ENCODE measurements around the gene ADA.
"Not testable (repeated sequence)": the region's sequence is repeated elsewhere in the genome, so short reads cannot be mapped to it uniquely, and the experiment has no call there.

Gene ADA

DNA sequence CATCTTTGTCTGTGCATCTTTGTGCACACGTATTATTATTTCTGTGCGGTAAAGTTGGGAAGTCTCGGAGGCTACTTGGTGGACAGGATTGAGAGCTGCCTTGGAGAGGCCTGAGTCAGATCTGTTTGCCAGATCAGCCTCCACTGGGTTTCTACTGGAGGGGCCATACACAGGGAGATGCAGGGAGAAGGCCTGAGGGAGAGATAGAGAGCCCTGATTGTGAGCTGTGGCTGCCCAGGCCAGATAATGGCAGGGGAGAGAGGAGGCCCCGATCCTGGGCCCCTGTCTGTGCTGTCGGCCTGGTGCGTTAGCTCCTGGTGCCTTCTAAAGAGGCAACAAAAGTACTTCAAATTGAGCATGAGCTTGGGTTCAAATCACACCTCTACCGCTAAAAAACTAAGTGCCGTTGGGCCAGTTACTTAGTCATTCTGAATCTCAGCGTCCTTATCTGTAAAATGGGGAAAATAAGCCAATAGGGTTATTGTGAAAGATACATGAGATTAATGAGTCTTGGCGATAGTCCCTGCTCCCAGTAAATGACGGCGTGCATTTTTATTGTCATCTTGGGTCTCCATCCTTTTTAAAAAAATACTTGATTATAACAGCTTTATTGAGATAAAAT, 27.6 kb upstream of the ADA start:
- no peak for DNase-seq (ENCODE audit: low spot score)

- no peak for DNase-seq (ENCODE audit: low spot score)
Observed at GRCh38 chr20:44678242-44678641, 26.7 kb upstream of the ADA start.

- DNase-seq (ENCODE audit: low spot score), result not testable (repeated sequence)
Observed at GRCh38 chr20:44672318-44672902, 20.9 kb upstream of the ADA start.

DNA sequence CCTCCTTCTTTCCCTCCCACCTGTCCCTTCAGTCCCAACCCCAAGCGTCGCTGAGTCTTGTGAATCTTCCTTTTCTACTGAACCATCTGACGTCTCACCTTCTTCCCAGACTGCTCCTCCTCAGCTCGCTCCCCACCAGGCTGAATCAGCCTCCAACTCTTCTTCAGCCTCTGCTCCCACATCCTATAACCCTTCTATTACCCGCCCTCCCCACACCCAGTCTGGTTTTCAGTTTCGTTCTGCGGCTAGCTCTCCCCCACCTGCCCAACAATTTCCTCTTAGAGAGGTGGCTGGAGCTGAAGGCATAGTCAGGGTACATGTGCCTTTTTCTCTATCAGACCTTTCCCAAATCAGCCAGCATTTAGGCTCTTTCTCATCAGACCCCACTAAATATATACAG, 20.0 kb upstream of the ADA start:
- DNase-seq (ENCODE audit: low spot score), result not testable (repeated sequence)

GRCh38 chr20:44670851-44671250, 19.4 kb upstream of the ADA start:
- not testable (repeated sequence) for DNase-seq (ENCODE audit: low spot score)

- DNase-seq (ENCODE audit: low spot score), result no peak
Observed at GRCh38 chr20:44666066-44666465, 14.6 kb upstream of the ADA start.

DNA sequence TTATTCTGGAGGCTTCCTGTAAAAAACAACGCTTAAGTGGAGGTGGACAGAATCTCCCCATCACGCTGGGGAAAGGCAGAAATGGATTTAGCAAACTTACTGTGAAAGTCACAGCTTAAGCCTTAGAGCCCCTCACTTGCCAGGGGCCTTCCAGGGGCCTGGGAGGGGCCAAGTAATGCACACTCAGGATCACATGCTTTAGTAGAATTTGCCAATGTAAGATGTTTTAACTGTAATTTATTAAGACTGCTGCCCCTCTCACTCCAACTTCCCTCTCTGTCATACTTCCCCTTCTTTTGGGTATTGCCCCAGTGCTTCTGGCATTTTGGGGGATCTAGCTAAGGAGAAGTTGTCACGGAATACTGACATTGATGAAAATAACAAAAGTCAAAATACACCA, 12.6 kb upstream of the ADA start:
- DNase-seq (ENCODE audit: low spot score), result no peak

DNA sequence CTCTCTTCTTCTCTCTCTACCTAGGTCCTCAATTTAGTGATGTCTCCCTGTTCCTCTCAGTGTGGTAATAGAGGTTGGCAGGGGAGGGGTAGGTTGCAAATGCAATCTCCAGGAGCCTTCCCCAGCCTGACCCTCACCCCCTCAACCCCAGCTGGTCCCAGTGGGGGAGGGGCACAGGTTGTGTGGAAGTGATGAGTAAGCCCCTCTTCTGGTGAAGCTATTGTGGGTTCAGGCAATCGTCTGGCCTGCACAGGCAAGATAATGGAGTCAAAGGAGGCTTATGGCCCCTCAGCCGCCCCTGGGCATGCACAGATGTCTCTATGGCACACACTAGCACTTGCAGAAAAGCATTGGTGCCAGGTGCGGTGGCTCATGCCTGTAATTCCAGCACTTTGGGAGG, 10.8 kb upstream of the ADA start:
- DNase-seq (ENCODE audit: low spot score), result no peak

DNA sequence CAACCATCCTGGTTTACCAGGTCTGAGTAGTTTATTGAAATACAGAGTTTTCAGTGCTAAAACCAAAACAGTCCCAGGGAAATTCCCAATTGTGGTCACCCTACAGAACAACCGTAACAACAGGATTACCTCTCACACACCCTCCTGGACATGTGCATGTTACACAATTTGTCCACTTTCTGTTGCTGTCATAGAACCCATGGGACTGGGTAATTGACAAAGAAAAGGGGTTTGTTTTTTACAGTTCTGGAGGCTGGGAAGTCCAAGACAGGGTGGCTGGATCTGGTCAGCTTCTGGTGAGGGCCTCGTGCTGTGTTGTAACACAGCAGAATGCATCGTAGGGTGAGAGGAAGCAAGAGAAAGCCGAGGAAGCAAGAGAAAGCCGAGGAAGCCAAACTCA, 9.1 kb upstream of the ADA start:
- DNase-seq (ENCODE audit: low spot score), result no peak

GRCh38 chr20:44659931-44660330, 8.4 kb upstream of the ADA start:
- no peak for DNase-seq (ENCODE audit: low spot score)

- DNase-seq (ENCODE audit: low spot score), result no peak
Observed at GRCh38 chr20:44658810-44659209, 7.3 kb upstream of the ADA start.

- DNase-seq (ENCODE audit: low spot score), result no peak
Observed at GRCh38 chr20:44657875-44658274, 6.4 kb upstream of the ADA start.

DNA sequence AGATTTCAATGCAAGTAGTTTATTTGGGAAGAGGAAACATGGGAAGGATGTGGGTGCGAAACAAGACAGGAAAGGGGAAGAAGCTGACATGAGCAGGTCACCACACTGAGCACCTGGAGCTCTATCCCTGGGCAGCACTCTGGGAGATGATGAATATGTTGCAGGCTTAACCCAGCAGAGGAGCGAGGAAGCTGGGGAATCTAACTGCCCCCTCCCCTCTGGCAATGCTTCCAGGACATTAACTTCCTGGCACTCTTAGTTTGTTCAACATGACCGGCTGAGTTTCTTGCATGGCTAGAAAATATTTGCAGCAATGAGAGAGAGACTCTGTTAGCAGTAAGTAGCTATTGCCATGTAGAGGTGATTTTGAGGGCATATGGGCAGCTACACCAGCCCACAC, 4.9 kb upstream of the ADA start:
- DNase-seq (ENCODE audit: low spot score), result no peak

DNA sequence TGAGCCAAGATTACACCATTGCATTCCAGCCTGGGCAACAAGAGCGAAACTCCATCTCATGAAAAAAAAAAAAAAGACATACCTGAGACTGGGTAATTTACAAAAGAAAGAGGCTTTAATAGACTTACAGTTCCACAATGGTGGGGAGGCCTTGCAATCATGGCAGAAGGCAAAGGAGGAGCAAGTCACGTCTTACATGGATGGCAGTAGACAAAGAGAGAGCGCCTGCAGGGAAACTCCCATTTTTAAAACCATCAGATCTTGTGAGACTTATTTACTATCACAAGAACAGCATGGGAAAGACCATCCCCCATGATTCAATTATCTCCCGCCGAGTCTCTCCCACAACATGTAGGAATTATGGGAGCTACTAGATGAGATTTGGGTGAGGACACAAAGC, 2.7 kb upstream of the ADA start:
- DNase-seq (ENCODE audit: low spot score), result not testable (repeated sequence)

- no peak for DNase-seq (ENCODE audit: low spot score)
Observed at GRCh38 chr20:44653546-44653945, 2.0 kb upstream of the ADA start.

- DNase-seq (ENCODE audit: low spot score), result peak; percentile 20
Observed at GRCh38 chr20:44651434-44651683, 140 bp downstream of the ADA start.

DNA sequence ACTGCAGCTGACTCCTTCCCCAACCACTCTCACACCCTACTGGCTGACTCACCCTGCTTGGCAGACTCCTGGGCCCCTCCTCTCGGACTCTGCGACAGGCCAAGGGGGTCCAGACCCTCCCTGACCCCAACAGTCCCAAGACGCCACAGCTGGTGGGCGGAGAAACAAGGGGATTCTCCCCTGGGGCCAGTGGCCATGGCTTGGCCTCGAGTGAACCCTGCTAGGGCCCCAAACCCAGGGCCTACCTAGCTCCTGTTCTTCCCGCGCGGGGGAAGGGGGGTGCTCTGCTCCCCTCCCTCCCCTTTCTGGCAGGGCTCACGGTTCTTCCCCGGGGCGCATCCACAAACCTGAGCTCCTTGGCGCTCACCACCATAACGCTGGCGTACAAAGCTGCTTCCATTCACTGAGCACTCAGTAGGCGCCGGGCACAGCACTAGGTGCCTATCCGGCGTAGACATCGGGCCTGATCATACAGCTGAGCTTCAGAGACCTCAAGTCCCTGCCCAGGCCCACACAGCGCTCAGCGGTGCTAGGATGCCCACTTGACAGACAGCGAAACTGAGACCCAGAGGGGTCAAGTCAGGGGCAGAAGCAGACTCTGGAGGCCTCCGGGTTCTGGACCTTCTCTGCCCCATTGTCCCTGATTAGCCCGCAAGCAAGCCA, 597 bp downstream of the ADA start:
- no peak for DNase-seq (ENCODE audit: low spot score)

DNA sequence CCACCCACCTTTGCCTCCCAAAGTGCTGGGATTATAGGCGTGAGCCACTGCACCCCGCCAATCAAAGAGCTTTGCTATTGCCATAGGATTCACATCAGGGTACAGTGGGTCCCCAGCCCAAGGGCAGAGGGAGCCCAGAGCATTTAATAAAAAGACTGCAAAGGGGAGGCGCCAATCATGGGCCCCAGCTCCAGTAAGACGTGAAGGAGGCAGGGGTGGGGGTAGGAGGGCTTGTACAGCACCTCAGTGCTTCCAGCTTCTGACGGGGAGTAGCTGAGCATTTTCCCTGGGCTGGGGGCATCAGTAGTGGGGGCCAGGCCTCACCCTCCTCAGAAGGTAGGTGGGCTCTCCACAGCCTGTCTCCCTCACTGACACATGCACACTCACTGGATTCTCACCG, 1.5 kb downstream of the ADA start:
- no peak for DNase-seq (ENCODE audit: low spot score)

DNA sequence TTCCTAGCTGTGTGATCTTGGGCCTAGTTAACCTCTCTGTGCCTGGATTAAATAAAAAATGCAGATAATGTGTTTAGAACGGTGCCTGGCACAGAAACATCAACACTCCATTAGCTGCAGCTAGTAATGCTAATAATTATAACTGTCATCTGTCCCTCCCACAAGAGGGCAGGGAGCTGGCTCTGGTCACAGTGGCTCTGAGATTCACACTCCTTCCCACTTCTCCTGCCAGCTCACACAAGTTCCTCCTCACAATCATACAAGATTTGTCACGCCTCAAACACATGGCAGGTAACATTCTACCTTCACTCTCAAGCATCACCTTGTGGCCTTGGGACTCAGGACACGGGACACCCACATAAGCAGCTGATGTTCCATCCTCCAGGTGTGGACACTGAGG, 2.4 kb downstream of the ADA start:
- DNase-seq (ENCODE audit: low spot score), result no peak

DNA sequence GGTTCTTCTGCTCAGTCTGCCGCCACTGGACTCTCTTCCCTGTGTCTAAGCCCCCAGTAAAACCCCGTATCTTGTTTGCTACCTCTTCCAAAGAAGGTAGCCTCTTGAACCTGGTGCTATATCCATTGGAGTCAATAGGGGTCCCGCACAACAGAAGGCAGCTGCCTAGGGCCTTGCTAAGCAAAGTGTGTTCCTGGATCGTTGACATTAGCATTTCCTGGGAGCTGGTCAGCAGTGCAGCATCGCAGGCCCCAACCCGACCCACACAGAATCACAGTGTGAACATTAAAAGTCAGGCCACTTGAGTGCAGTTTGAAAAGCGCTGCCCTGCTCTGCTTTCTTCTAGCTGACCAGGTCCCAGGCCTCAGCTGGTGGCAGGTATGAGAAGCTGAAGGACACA, 2.9 kb downstream of the ADA start:
- no peak for DNase-seq (ENCODE audit: low spot score)

GRCh38 chr20:44648068-44648467, 3.4 kb downstream of the ADA start:
- DNase-seq (ENCODE audit: low spot score), result no peak

GRCh38 chr20:44646641-44647274, 4.7 kb downstream of the ADA start:
- peak; percentile 52 for DNase-seq (ENCODE audit: low spot score)

DNA sequence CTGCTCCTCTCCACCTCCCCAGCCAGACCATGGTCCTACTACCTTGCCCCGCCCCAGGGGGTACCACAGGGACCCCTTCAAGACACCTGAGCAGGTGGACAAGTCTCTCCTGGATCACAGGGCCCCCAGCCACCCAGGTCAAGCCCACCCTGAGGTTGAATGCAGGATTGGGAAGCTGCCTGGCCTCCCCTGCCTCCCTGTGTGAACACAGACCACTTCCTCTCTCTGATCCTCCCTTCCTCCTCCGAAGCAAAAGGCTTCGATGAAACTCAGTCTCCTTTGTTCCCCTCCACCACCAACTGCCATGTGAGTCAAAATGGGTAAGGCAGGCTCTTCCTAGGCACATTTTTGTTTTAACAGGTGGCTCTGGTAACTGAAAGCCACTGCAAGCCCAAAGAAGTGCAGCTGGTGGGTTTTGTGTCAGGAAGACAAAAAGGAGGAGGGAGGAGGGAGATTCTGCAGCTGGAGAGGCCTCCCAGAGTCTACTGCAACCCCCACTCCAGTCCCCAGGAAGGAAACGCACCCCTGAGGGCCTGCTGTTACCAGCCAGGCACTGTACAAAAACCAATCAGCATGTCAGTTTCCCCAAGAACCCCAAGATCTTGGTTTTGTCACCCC, 5.4 kb downstream of the ADA start:
- DNase-seq (ENCODE audit: low spot score), result no peak
